DOHH2 (cell line): Measurements from ENCODE around the gene OSBP.

Experiments used
- H3F3A ChIP-seq: fragments of 200-600 bp; sonication (generic), shearing (Covaris generic); 2 replicates; pipeline ENCODE4 v1.6.0; 2016; ENCODE audit warnings: antibody characterized with exemption, mild to moderate bottlenecking; ENCODE audit not compliant: control insufficient read depth, insufficient read depth
- H3K27ac ChIP-seq: fragments of 200-600 bp; sonication (generic); 2 replicates; pipeline ENCODE4 v1.5.1; 2014; ENCODE audit warnings: low read depth, mild to moderate bottlenecking, low read length, moderate library complexity
- H3K27me3 ChIP-seq: fragments of 200-600 bp; sonication (generic); 2 replicates; pipeline ENCODE4 v1.6.1; 2014; ENCODE audit warnings: mild to moderate bottlenecking, low read length, mixed read lengths; ENCODE audit not compliant: control insufficient read depth
- H3K36me3 ChIP-seq: fragments of 200-600 bp; sonication (generic); 2 replicates; pipeline ENCODE4 v1.6.1; 2014; ENCODE audit warnings: mild to moderate bottlenecking, low read length, moderate library complexity, mixed read lengths; ENCODE audit not compliant: control insufficient read depth
- H3K4me1 ChIP-seq: fragments of 200-600 bp; sonication (generic); 2 replicates; pipeline ENCODE4 v1.6.1; 2014; ENCODE audit warnings: mild to moderate bottlenecking, low read length, mixed read lengths; ENCODE audit not compliant: control insufficient read depth
- H3K4me2 ChIP-seq: fragments of 200-600 bp; sonication (generic); 2 replicates; pipeline ENCODE4 v1.6.0; 2014; ENCODE audit warnings: mild to moderate bottlenecking, low read length, moderate library complexity
- H3K4me3 ChIP-seq: fragments of 200-600 bp; sonication (generic); 2 replicates; pipeline ENCODE4 v1.5.1; 2014; ENCODE audit warnings: mild to moderate bottlenecking, low read length, mixed read lengths
- H3K79me2 ChIP-seq: fragments of 200-600 bp; sonication (generic); 2 replicates; pipeline ENCODE4 v1.6.1; 2014; ENCODE audit warnings: mild to moderate bottlenecking, low read length, mixed read lengths; ENCODE audit not compliant: control insufficient read depth
- H3K9me2 ChIP-seq: fragments of 200-600 bp; sonication (generic); replicated peaks from 2 replicates; pipeline ENCODE4 v1.6.1; 2014; ENCODE audit warnings: mild to moderate bottlenecking, low read length, mixed read lengths; ENCODE audit not compliant: control insufficient read depth
- H3K9me3 ChIP-seq: fragments of 200-600 bp; sonication (generic); 2 replicates; pipeline ENCODE4 v1.6.1; 2014; ENCODE audit warnings: antibody characterized with exemption, low read length, mixed read lengths; ENCODE audit not compliant: control insufficient read depth, insufficient read depth
- H4K20me1 ChIP-seq: fragments of 200-600 bp; sonication (generic); 2 replicates; pipeline ENCODE4 v1.6.0; 2014; ENCODE audit warnings: low read depth, mild to moderate bottlenecking, antibody characterized with exemption, low read length, moderate library complexity; ENCODE audit not compliant: control insufficient read depth, insufficient read depth
- CTCF ChIP-seq: fragments of 200-600 bp; sonication (generic); IDR thresholded peaks from one replicate; pipeline ENCODE4 v1.5.1; 2014; ENCODE audit warnings: antibody characterized with exemption, mild to moderate bottlenecking, low read depth, low read length; ENCODE audit not compliant: poor library complexity, severe bottlenecking
- EZH2phosphoT487 ChIP-seq: fragments of 200-600 bp; sonication (generic); IDR thresholded peaks from 2 replicates; pipeline ENCODE4 v1.6.1; 2017; ENCODE audit warnings: borderline replicate concordance, mild to moderate bottlenecking, antibody characterized with exemption, low read length, moderate library complexity, mixed read lengths

OSBP gene

GRCh38 chr11:59644528-59644927 is 29.0 kb upstream of the OSBP start:
- H3K36me3 ChIP-seq, result peaks cover 91% of the 10 kb centered on the region
- no peaks in the 10 kb centered on the region for H3K9me2 ChIP-seq
- H4K20me1 ChIP-seq, result no peaks in the 10 kb centered on the region
- H3K4me3 ChIP-seq, result no peak overlapping the region
- H3F3A ChIP-seq, result no peaks in the 10 kb centered on the region
- no peaks in the 10 kb centered on the region for H3K27me3 ChIP-seq
- no peaks in the 10 kb centered on the region for H3K4me1 ChIP-seq
- H3K9me3 ChIP-seq, result no peaks in the 10 kb centered on the region
- TF ChIP-seq EZH2phosphoT487 (no peak), CTCF (no peak)
- no peaks in the 10 kb centered on the region for H3K79me2 ChIP-seq
- H3K4me2 ChIP-seq, result no peak overlapping the region
- no peak overlapping the region for H3K27ac ChIP-seq

- Histone ChIP-seq H3K4me2 (no peak overlapping the region), H3K36me3 (peaks cover 91% of the 10 kb centered on the region), H3K27me3 (no peaks in the 10 kb centered on the region), H3F3A (no peaks in the 10 kb centered on the region; the same call in 1 of the 2 replicates), H3K4me1 (no peaks in the 10 kb centered on the region), H3K9me3 (no peaks in the 10 kb centered on the region), H3K79me2 (no peaks in the 10 kb centered on the region), H3K9me2 (no peaks in the 10 kb centered on the region), H3K4me3 (no peak overlapping the region), H3K27ac (no peak overlapping the region), H4K20me1 (no peaks in the 10 kb centered on the region)
- TF ChIP-seq EZH2phosphoT487, result no peak
- TF ChIP-seq CTCF, result no peak
Observed at GRCh38 chr11:59643390-59643789, 27.8 kb upstream of the OSBP start.

- Histone ChIP-seq H3K4me3 (no peak overlapping the region), H3K27me3 (no peaks in the 10 kb centered on the region), H3K36me3 (peaks cover 87% of the 10 kb centered on the region), H3K79me2 (no peaks in the 10 kb centered on the region), H3K9me2 (no peaks in the 10 kb centered on the region), H3K27ac (no peak overlapping the region), H3F3A (no peaks in the 10 kb centered on the region; the same call in 1 of the 2 replicates), H3K4me2 (no peak overlapping the region), H4K20me1 (no peaks in the 10 kb centered on the region), H3K4me1 (no peaks in the 10 kb centered on the region), H3K9me3 (no peaks in the 10 kb centered on the region)
- TF ChIP-seq CTCF (no peak), EZH2phosphoT487 (no peak)
Observed at GRCh38 chr11:59641156-59641555, 25.6 kb upstream of the OSBP start.

GRCh38 chr11:59630493-59630892 is 14.9 kb upstream of the OSBP start:
- H3K4me3 ChIP-seq, result no peak overlapping the region
- H3K27me3 ChIP-seq, result no peaks in the 10 kb centered on the region
- peaks cover 8% of the 10 kb centered on the region for H3K4me1 ChIP-seq
- peaks cover 7% of the 10 kb centered on the region for H3F3A ChIP-seq
- H3K27ac ChIP-seq, result no peak overlapping the region
- H3K36me3 ChIP-seq, result no peaks in the 10 kb centered on the region; the same call in 1 of the 2 replicates
- no peaks in the 10 kb centered on the region for H3K9me2 ChIP-seq
- no peaks in the 10 kb centered on the region for H4K20me1 ChIP-seq
- no peaks in the 10 kb centered on the region for H3K79me2 ChIP-seq
- H3K4me2 ChIP-seq, result no peak overlapping the region
- H3K9me3 ChIP-seq, result no peaks in the 10 kb centered on the region
- no peak for TF ChIP-seq CTCF
- no peak for TF ChIP-seq EZH2phosphoT487
